Tibial nerve (tissue), 4 donors: Measurements from ENCODE around the gene IL17A.

Experiments
- CTCF ChIP-seq, 5 experiments: fragments of 200-600 bp in 3 of 5; fragments of 450-650 bp in 2 of 5; sonication (generic) in 3 of 5; IDR thresholded peaks; one replicate each; pipeline ENCODE4 v1.5.1; 2016 to 2019; ENCODE audit warnings: antibody characterized with exemption in 5 of 5, mild to moderate bottlenecking in 3 of 5, moderate library complexity in 2 of 5
- EP300 ChIP-seq, 2 donors: sonication (generic); formaldehyde crosslinking; IDR thresholded peaks; one replicate each; pipeline ENCODE4 v1.6.1; 2017; ENCODE audit warnings: antibody characterized with exemption in 2 of 2, mild to moderate bottlenecking in 1 of 2
- POLR2A ChIP-seq, 2 donors: fragments of 450-650 bp; IDR thresholded peaks; one replicate each; pipeline ENCODE4 v1.6.1; 2017; ENCODE audit warnings: antibody characterized with exemption in 2 of 2, mild to moderate bottlenecking in 2 of 2, moderate library complexity in 2 of 2

DNA sequence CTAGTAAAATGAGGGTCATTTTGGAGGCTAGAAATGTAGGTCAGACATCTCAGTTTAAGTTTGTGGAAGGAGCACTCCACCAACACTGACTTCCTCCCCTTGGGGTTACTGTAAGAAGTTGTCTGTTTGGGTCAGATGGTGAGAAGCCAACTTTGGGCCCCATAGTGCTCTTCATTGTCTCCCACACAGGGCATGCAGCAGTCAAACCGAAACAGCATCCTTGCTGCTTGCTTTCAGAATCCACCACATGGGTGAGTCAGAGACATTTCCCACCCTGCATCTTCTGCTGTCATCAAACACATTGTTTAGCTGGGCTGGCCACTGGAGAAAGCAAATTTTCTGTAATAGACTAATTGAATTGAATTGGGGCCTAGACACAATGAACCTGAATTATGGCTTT lies 41.3 kb downstream of the IL17A start:
- no peak for TF ChIP-seq POLR2A (IDR thresholded peaks at IDR 0.05)
- TF ChIP-seq CTCF (IDR thresholded peaks at IDR 0.05): no peak
- no peak for TF ChIP-seq EP300 (IDR thresholded peaks at IDR 0.05)
